Measurements from ENCODE around the gene E2F7.

The E2F7 gene

GRCh38 chr12:77016606-77017005 is 48.8 kb downstream of the E2F7 start:
- DNase-seq = no peak

GRCh38 chr12:77013091-77013490 is 52.3 kb downstream of the E2F7 start:
- no peak for DNase-seq

- peak in 46 of 51 donors; percentile 0 to 84 (median 41) for DNase-seq
These were observed 54.4 kb downstream of the E2F7 start for GRCh38 chr12:77010691-77011548.

- no peak for DNase-seq
These were observed 57.9 kb downstream of the E2F7 start for GRCh38 chr12:77007476-77007875.

- DNase-seq = no peak
These were observed 59.7 kb downstream of the E2F7 start for GRCh38 chr12:77005611-77006098.

- DNase-seq = no peak
These were observed 61.5 kb downstream of the E2F7 start for GRCh38 chr12:77003914-77004313.

- DNase-seq = no peak
These were observed 62.1 kb downstream of the E2F7 start for GRCh38 chr12:77003246-77003645.

GRCh38 chr12:77002382-77002781 is 63.0 kb downstream of the E2F7 start:
- no peak for DNase-seq

- no peak for DNase-seq
These were observed 64.1 kb downstream of the E2F7 start for GRCh38 chr12:77001276-77001675.

GRCh38 chr12:76998908-76999556 is 66.3 kb downstream of the E2F7 start:
- no peak for DNase-seq

- no peak for DNase-seq
These were observed 67.0 kb downstream of the E2F7 start for GRCh38 chr12:76998386-76998785.

GRCh38 chr12:76997011-76997780 is 68.2 kb downstream of the E2F7 start:
- DNase-seq = no peak

GRCh38 chr12:76990716-76991115 is 74.7 kb downstream of the E2F7 start:
- DNase-seq = no peak

- no peak for DNase-seq
These were observed 80.8 kb downstream of the E2F7 start for GRCh38 chr12:76984566-76984965.

- no peak for DNase-seq
These were observed 81.9 kb downstream of the E2F7 start for GRCh38 chr12:76983420-76983819.

- no peak for DNase-seq
These were observed 85.2 kb downstream of the E2F7 start for GRCh38 chr12:76980196-76980595.

GRCh38 chr12:76976777-76977382 is 88.5 kb downstream of the E2F7 start:
- DNase-seq = no peak

Measured in hypothalamus (tissue), 51 donors.